Stimulated activated CD8-positive, alpha-beta memory T cell treated with anti-CD3 and anti-CD28 coated beads, Interleukin-12 subunit alpha, Interleukin-12 subunit beta, amount 100 ng/mL, for 1 hour (primary cell): Measurements from ENCODE around the gene PLSCR4.
"Not testable (repeated sequence)": the region's sequence is repeated elsewhere in the genome, so short reads cannot be mapped to it uniquely, and the experiment has no call there.

Experiments used
- DNase-seq: peaks from one replicate; pipeline ENCODE4 v3.0.0-alpha.2; 2020; ENCODE audit warnings: low read depth

PLSCR4 gene, protein sequence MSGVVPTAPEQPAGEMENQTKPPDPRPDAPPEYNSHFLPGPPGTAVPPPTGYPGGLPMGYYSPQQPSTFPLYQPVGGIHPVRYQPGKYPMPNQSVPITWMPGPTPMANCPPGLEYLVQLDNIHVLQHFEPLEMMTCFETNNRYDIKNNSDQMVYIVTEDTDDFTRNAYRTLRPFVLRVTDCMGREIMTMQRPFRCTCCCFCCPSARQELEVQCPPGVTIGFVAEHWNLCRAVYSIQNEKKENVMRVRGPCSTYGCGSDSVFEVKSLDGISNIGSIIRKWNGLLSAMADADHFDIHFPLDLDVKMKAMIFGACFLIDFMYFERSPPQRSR

DNA sequence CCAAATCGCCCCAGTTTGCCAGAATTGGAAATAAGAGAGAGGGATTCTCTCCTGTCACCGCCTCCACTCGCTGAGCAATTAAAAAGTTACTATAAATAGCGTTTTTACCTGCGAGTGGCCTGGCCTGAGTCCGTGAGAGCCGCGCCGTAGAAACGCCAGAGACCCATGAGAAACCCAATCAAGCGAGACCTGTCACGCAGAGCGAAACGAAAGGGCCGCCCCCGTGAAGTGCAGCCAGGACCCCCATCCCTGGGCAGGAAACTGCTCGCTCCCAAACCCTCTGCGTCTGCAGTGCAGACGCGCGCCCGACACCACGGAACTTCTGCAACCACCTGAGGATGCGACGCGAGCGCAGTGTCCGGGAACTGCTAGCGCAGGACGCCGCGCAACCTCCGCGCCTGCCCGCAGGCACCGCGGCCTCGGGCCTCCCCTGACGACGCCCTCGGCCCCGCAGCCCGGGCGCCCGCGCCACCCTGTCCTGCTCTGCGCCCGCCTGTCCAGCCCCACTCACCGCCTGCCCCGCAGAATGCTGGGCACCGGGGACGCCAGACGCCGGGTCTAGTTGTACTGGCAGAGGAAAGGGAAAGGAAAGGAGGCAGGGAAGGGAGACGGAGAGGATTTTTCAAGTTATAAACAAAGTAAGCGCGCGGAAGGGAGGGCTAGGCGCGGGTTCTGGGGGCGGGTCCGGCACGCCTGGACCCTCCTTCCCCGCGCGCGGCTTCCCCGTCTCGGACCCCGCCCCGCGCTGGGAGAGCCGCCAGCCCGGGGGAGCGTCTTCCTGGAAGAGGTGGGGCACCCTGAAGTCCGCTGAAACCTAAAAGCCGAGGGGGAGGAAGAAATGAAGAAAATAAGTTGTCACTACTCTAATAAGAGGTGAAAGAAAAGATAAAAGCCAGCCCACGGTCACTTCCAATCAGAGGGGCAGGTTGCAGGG lies at the start of gene PLSCR4:
Gene PLSCR4 (minus strand): TSS at position 657 of the 934 bp plus-strand sequence. CDS start 29,034 bp downstream, outside the sequence.
- DNase-seq = no peak

DNA sequence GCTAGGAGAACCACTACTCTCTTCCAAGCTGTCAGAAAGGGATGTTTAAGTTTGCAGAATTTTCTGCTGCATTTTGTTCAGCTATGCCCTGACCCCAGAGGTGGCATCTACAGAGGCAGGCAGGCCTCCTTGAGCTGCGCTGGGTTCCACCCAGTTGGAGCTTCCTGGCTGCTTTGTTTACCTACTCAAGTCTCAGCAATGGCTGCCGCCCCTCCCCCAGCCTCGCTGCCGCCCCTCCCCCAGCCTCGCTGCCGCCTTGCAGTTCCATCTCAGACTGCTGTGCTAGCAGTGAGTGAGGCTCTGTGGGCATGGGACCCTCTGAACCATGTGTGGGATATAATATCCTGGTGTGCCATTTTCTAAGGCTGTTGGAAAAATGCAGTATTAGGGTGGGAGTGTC lies 42.5 kb upstream of the PLSCR4 start:
- DNase-seq = not testable (repeated sequence)

DNA sequence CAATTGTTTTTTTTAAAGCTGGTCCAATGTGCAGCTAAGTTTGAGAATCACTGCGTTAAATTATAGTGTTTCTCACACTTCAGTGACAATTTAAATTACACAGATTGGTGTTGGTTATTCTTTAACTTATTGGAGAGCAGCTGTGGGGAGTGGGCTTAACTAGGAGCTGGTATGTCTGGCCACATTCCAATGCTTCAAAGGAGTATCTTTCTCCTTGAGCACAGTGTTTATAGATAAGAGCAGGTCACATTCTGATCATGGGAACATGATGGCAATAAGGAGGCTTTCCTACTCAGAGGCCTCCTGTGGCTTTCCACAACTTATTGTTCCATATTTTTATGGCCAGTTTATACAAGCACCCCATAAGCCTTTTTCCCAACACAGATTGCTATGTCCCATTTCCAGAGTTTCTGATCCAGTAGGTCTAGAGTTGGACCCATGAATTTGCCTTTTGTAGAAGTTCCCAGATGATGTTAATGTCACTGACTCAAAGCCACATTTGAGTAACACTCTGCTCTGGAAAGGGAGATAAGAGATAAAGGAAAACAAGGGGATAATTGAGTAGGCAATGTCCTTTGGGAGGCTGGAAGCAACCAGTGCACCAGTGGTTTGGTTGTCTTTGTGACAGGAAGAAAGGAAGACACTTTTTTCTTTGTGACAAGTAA lies 33.0 kb upstream of the PLSCR4 start:
- DNase-seq = no peak

DNA sequence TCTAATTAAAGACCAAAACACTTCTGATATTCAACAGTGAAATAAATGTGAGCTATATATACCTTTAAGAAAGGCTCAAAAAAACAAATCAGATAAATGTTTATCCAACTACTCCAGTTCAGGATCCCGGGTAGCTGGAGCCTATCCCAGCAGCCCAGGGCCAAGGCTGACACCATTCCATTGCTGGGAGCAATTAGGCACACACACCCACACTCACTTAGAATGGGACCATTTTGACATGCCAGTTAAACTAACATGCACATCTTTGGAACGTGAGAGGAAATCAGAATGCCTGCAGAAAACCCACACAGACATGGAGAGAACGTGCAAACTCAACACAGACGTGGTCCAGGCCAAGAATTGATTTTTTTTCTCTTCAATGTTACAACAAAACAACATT lies 30.0 kb upstream of the PLSCR4 start:
- no peak for DNase-seq

DNA sequence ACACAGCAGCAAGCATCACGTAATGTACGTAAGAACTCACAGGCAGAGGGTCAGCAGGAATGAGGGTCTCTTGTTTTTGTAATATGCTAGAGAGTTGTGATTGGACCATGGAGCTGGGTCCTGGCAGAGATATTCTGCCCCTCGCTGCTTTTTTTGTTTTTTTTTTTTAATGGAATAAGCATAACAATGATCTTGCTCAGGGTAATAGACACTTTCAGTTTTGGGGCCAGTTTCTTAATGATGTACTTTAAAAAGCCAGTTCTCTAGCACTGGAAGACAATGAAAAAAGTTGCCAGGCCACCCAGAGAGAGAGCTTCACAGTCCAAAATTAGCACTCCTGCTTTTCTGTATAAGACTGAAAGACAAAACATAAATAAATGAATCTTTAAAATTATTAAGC lies 29.0 kb upstream of the PLSCR4 start:
- DNase-seq = no peak

DNA sequence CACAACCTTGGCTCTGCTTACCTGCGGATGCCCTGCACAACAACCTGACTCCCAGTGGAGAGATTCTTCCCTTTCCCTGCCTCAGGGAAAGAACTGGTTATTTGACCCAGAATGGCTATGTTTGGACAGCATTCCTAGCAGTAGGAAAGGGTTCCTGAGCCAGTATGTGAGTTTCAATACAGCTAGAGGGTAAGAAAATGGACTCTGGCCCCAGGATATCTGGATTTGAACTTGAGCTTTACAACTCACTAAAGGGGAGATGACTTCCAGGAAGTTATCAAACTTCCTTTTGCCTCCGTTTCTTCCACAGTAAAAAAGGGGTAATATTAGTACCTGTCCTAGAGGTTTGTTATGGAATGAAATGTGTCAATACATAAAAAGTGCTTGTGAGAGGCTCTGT lies 28.1 kb upstream of the PLSCR4 start:
- DNase-seq = no peak

DNA sequence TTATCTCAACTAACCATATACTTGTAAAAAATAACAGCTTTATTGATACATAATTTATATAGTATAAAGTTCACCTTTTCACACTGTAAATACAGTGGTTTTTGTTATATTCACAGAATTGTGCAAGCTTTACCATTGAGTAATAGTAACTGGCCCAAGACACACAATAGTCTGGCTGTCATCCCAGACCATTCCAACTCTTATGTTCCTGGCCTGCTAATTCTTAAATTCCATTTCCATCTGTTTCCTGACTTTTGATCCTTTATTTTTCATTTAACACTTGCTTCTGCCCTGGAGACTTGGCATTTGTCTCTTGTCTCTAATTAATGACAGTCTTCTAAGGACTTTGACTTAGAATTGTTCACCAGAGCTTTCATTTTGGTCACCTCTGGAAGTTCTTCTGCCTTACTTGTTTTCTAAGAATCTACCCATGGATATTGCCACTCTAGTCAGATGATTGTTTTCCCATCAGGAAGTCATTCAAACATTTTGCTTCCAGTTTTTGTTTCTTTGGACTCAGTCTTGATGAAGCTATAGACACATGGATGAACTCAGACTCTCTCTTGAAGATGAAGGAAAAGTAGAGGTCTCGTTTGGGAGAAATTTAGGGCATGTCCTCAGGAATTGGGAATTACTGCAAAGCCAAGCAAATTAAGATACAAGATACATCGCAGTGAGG lies 27.2 kb upstream of the PLSCR4 start:
- no peak for DNase-seq

DNA sequence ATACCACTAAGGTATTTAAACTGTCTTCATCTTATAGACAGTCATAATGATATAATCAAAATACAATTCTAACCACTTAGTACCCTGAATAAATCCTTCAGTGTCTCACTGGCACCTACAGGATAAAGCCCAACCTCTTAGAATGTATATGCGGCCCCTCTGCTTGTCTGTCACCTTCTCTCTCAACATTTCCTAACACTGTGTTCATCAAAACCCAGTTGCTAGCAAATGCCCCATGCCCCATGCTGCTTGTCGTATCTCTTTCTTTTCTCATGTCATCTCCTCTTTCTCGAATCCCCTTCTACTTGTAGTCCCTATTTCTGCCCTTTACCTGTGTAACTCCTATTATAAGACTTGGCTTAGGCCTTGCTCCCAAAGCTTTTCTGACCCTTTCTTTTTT lies 24.6 kb upstream of the PLSCR4 start:
- DNase-seq = no peak

DNA sequence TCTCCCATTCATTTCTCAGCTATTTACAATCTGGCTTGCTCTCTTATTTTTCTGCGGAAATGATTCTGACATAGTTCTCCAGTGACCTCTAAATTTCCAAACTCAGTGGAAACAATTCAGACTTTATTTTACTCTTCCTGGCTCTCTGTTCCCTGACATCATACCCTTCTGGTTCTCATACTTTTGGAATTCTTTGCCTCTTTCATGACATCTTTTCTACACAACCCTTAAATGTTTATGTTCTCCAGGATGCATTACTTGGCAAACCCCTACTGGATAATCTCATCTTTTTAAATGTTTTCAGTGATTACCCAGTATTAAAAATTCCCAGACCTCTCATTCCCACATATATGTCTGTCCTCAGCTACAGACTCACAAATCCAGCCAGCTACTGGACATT lies 23.9 kb upstream of the PLSCR4 start:
- no peak for DNase-seq

DNA sequence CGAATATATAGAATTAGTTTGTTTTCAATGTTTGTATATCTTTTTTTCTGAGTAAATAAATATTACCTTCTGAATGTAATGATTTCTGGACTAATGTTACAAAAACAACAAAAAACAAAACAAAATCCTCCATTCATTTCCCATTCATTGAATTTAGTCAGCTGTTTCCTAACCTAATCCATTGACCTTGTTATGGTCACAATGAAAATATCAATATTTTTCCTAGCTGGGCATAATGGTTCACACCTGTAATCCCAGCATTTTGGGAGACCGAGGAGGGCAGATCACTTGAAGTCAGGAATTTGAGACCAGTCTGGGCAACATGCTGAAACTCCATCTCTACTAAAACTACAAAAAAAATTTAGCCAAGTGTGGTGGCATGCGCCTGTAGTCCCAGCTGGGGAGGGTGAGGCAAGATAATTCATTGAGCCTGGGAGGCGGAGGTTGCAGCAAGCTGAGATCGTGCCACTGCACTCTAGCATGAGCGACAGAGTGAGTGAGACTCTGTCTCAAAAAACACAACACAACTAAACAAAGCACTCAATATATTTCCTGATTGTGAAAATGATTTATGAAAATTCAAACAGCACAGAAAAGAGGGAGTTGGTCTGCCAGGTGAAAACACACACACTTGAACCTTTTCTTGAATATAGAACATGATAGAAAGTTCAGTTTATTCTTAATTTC lies 23.0 kb upstream of the PLSCR4 start:
- no peak for DNase-seq

DNA sequence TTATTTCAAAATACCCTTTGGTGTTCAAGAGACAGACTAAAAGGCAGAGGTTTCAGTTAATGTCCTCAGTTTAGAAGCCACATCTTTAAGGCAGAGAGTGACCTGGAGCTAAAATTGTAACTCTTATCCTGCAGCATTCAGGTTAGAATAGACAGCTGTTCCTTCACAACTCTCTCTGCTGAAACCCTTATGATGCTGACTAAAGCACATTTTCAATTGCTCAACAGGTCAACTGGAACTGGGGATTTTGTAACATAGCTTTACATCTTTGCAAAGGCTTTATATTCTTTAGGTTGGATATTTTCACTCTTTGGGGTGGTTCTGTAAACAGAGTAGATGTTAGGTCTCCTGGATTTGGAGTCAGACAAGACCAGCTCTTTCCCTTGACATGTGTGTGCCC lies 20.3 kb upstream of the PLSCR4 start:
- DNase-seq = no peak

DNA sequence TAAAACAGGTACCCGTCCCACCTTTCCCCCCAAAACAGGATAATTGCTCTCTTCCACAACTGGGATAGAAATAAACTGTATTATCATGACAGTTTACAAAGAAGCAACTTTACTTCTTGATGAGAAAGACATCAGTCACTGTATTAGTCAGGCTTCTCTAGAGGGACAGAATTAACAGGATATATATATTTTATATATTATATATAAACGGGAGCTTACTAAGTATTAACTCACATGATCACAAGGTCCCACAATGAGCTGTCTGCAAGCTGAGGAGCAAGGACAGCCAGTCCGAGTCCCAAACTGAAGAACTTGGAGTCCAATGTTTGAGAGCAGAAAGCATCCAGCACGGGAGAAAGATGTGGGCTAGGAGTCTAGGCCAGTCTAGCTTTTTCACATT lies 18.4 kb upstream of the PLSCR4 start:
- no peak for DNase-seq

DNA sequence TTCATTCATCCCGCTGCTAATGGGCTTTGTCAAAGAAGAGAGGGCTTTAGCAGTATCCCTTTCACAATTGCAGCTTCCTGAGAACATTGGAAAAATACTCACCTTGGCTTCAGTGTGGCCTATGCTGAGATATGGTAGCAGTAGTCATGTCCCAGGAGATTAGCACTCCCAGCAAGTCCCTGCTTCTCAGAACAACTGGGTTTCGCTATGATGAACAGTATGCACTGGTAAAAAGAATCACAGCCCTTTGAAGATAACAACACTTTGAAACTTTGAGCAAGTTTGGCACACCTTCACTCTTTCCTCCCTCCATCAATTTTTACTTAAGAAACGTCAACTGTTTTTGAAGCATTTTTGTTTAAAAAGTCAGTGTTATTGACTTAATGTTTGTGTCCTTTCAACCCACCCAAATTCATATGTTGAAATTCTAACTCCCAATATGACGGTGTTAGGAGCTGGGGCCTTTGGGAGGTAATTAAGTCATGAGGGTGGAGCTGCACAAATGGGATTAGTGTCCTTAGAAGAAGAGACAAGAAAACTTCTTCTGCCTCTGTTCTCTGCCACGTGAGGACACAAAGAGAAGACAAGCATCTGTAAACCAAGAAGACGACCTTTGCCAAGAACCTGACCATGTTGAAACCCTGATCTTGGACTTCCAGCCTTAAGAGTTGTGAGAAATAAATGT lies 17.8 kb upstream of the PLSCR4 start:
- no peak for DNase-seq

DNA sequence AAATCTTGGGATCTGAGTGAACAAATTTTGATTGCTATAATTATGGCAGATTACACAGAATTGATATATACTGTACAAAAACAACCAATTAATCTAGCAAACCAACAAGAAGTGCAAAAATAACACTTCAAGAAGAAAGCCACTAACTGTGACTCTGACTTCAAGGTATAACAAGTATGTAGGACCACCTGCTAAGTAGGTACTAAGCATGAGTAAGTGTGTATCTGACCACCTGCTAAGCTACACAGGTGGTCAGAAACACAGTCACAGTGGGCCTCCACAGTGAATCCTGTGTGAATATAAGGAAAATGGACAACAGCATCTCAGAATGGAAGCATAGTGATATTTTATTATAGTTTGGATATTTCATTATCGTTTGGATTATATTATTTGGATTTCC lies 14.8 kb upstream of the PLSCR4 start:
- no peak for DNase-seq

DNA sequence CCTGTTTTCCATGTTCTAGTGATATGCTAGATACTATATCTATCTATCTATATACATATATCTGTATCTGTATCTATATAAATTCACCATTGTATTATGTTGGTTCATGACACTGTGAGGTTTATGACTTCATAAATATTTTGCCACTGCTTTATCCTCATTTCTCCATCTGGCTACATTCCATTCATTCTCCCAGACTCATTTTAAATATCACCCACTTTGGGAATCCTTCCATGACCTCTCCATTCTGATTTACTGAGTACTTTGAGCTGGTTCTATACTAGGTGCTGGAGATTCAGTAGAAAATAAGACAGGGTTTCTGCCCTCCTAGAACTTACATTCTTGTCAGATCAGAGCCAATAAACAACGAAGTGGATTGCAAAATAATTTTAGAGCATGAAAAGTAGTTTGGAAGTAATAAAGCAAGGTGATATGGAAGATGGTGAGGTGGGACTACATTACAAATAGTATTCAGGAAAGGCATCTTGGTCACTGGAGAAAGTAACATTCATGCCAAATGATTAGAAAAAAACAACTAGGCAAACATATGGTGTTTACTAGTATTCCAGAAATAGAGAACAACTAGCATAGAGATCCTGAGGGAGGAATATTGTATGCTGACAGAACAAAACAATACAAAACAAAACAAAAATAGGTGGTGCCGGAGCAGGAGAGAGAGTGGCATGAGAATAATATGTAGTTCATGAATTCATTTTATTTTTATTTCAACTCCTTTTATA lies 11.6 kb upstream of the PLSCR4 start:
- DNase-seq = no peak

DNA sequence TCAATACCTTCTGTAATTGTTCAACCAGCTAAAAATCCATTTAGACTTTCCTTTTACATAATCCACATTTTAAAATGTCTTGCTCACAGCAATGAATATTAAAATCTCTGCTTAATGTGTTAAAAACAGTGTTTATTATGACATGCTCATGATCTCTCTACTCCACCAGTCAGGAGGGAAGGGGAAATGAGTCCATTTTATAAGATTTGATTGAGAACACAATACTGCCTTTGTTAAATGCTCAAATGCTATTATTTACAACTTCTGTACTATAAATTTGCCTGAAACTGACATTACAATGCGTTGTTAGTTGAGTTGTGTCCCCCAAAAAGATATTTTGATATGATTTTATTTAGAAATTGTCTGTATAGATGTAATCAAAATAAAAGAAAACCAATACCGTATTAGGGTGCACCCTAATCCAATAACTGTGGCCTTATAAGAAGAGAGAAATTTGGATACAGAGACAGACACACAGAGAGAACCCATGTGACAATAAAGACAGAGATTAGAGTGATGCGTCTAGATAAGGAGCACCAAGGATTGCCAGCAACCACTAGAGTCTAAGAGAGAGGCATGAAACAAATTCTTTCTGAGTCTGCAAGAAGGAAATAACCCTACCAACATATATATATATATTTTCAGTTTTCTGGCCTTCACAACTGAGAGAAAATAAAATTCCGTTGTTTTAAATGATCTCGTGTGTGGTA lies 9.1 kb upstream of the PLSCR4 start:
- DNase-seq = no peak

DNA sequence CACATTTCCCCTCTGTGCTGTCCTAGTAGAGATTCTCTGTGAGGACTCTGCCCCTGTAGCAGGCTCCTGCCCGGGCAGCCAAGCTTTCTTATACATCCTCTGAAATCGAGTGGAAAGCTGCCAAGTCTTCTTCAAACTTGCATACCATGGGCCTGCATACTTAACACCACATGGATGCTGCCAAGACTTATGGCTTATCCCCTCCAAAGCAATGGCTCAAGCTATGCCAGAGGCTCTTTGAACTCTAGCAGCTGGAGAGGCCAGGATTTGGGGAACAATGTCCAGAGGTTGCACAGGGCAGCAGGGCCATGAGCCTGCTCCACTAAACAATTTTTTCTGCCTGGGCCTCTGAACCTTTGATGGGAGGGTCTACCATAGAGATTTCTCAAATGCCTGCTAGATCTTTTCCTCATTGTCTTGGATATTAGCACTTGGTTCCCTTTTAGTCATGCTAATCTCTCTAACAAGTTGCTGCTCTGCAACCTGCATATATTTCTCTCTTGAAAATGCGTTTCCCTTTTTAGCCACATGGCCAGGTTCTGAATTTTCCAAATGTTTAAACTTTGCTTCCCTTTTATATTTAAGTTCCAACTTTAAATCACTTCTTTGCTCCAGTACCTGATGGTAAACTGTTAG lies 6.1 kb upstream of the PLSCR4 start:
- DNase-seq = no peak

DNA sequence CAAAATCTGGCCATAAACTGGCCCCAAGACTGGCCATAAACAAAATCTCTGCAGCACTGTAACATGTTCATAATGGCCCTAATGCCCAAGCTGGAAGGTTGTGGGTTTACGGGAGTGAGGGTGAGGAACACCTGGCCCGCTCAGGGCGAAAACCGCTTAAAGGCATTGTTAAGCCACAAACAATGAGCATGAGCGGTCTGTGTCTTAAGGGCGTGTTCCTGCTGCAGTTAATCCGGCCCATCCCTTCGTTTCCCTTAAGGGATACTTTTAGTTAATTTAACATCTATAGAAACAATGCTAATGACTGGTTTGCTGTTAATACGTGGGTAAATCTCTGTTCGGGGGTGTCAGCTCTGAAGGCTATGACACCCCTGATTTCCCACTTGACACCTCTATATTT lies 1.5 kb upstream of the PLSCR4 start:
- DNase-seq = not testable (repeated sequence)

DNA sequence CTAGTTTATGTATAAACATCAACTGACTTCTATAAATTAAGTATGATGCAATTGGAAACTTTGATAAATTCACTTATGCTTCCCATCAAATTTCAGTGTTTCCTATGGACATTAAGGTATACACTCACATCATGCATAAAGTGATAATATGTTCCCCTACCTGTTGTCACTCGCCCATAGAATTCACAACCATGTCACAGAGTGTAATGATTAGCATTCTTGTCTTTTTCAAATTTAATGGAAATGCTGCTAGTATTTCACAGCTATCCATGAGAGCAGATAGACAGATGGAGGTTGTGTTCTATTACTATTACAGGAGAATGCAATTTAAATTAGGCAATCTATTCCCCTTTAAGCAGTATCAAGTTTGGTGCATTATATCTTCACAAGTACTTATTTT lies 984 bp downstream of the PLSCR4 start:
- DNase-seq = no peak
